Activated T-cell treated with anti-CD3 and anti-CD28 coated beads for 48 hours (primary cell): ENCODE data around the gene ITFG2.
A peak's percentile ranks its signal among the peaks of the same experiment; 100 is the strongest.
"Not testable (repeated sequence)": the region's sequence is repeated elsewhere in the genome, so short reads cannot be mapped to it uniquely, and the experiment has no call there.

Experiments
- DNase-seq: peaks from one replicate; pipeline ENCODE4 v3.0.0-alpha.2; 2020; ENCODE audit warnings: low read depth

ITFG2 gene

DNA sequence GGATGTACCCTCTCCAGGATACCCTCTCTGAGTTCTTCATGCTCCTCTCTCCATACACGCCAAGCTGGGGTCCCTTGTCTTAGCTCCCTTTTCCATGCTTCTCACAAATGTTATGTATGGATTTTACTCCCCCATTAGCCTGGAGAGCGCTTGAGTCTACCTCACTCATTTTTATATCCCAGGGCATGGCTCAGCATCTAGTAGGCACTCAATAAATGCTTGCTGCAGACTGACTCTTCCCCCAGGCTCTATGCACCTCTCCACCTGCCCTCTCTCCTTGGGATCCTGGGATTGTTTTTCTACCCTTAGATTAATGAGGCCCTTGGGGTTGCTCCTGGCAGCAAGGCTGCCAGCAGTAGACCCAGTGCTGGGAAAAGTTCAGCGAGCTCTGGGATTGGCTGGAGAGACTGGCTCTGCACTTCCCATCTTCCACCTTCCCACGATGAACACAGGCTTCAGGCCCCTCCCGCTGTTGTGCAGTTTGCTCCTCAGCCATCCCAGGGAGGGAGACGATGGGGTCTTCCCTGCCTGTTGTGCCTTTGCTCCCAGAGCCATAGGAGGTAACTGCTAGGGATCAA lies 20.2 kb downstream of the ITFG2 start:
- no peak for DNase-seq

DNA sequence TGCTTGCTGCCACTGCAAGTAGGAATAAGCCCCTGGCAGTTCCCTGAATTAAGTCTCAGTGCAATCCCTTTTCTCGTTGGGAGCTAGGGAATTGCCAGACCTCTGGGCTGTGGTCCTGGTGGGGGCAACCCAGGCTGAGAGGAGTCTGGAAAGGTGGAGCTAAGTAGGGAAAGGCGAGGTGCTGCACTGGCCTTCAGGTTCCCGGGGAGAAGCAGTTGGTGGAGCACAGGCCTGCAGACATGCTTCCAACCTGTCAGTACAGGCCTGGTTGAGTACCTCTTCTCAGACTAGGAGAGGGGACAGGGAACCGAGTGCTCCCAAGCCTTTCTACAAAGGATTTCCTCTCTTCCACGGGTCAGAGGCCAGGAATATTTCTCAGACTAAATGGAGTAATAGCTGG lies 20.9 kb downstream of the ITFG2 start:
- no peak for DNase-seq

DNA sequence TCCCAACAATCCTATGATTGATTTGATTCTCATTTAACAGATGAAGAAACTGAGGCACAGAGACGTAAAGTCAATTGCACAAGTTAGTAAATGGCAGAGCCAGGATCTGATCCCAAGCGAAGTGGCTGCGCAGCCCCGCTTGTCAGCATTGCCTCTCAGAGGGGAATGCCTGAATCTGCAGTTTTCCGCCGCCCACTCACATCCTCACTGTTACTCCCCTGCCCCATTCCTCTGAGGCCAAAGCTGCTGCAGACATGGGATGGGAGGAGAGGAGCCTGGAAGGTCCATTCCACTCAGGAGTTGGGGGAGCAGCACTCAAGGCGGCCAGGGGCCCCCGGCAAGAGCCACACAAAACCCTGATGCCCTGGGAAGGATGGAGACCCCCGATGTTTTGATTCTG lies 21.3 kb downstream of the ITFG2 start:
- DNase-seq = no peak

DNA sequence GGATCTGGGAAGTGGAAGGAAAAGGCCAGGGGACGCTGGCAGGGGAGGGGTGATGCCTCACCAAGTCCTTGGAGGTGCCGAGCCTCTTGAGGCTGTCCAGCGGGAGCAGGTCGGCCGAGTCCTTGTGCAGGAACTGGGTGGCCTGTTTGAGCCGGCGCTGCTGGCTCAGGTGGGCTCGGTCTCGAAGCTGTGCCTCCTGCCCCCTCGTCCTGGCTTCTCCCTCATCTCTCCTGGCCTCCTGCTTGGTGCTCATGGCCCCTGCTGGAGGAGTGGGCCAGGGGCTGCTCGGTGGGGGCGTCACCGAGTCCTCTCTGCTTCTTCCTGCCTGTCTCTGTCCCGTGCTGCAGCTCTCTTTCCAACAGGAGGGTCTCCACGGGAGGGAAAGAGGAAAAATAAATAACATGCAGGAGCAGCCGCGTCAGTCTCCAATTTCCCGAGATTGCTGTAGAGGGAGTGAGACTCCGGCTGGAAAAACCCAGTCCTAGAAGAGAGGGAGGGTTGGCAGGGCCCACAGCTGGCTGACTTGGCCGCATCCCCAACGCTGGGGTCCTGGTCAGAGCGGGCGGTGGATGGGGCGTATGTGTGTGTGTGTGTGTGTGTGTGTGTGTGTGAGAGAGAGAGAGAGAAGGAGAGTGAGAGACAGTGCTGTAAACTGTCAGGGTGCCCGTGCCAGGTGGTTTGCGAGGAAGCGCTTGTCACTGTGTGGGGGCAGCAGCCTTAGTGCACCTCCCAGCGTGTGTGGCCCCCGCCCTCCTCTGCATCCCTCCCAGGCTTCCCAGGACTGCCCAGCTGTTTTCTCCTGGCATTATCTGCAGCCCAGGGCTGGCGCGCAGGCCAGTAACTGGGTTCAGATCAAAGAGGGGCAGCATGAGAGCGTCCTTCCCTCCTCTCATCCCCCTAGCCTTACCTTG lies 22.4 kb downstream of the ITFG2 start, which contains the start of gene NRIP2:
NRIP2 (minus strand) TSS at position 455 of the 911 bp plus-strand sequence; CDS start at position 403, 52 bp downstream.
- no peak for DNase-seq

DNA sequence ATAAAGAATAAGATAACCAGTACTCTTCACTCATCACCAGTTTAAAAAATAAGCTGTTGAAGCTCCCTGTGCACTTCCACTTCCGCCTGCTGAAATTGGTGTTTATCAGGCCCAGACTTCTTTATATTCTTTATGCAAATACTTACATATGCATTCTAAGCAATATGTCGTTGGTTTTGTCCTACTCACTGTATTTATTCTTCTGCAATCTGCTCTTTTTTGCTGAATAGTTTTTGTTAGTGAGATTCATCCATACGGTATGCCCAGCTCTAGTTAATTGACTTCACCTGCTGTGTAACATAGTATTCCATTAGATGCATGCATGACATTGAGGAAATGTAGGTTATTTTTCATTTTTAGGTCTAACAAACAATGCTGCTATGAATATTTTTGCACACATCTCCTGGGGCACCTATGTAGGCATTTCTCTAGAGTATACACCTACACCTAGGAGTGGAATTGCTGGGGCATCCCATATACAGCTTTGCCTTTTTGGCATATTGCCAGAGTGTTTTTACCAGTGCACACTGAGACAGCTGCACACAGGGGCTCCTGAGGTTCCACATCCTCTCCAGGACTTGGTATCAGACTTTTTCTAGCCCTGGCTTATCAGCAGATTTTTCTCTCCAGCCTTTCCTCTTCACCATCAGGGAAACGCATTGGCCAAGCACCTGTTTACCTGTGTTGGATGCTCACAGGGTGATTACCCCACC lies 23.4 kb downstream of the ITFG2 start:
- DNase-seq = no peak

DNA sequence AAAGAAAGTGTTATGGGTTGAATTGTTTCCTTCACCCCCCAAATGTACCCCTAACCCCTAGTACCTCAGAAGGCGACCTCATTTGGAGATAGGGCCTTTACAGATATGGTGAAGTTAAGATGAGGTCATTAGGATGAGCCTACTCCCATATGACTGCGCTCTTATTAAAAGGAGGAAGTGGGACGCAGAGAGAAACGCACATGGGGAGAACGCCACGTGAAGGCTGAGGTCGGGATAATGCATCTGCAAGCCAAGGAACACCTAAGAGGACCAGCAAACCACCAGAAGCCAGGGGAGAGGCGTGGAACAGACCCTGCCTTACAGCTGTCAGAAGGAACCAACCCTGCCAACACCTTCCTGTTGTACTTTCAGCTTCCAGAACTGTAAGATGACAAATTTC lies 24.1 kb downstream of the ITFG2 start:
- DNase-seq = no peak

DNA sequence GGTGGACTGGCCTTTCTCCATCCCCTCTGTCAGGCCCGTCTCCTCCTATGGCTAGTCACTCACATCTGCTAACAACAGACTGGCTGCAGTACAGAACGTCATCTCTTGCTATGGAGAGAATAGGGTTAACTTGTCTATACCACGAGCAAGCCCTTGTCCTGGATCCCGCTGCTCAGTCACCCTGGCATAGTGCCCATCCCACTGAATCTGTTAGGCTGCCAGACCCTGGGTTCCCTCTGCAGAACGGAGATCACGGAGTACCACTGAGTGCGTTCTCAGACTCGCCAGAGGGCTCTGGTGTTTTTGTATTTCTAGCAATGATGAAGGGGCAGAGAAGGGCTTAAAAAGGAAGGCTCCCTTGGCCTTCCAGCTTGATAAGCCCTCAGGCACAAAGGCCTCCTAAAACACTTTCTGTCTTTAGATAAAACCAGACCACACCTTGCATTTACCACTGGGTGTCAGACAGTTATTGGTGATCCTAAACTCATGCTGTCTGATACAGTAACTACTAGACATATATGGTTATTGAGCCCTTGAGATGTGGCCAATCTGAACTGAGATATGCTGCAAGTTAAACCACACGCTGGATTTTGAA lies 28.7 kb downstream of the ITFG2 start:
- no peak for DNase-seq

DNA sequence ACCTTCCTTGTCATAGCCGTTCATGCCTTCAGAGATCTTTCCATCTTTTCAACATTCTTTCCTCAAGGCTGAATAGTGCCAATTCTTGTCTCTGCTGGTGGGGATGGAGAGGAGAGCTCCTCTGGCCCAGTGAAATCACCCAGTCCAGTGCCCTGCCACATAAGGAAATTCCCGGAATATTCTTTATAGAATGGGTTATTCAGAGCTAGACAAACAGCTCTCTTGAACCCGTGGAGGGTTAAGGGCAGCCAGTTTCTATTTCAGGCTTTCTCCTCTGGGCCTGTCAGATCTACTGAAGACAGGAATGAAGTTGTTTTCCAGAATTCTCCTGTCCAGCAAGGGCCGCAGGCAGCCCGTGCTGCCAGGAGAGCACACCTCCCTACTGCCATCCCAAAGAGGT lies 30.5 kb downstream of the ITFG2 start:
- DNase-seq = no peak

DNA sequence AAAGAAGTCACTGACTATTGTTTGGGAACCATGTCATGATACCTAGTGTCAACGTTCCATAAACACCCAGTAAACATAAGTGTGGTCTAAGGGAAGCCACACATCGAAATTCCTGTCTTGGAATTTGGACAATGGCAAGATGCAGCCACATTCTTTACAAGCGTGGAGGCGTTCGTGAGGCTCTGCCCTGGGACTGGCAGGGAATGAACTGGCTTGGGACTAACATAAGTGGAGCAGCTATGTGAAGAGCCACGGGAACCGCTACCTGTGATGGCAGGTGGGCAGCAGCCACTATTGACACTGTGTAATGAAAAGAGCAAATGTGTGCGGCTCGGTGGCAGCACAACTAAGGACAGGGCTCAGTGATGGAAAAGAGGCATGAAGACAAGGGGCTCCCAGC lies 32.3 kb downstream of the ITFG2 start:
- no peak for DNase-seq

DNA sequence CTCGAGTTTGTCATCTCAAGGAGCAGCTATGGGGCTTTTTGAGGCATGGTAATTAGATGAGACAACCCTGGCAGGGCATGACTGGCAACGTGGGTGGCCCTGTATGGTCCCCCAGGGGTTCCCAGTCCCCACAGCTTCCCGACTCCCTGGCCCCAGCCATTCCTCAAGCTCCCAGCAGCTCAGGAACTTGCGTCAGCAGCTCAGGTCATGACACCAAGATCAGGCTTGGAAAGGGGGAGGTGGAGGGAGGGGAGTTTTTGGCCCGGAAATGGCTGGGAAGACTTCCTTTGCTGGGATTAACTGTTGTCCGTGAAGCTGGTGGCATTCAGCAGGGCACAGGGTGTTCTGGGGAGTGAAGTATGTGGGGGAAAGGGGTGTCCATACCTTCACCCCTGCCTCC lies 32.8 kb downstream of the ITFG2 start:
- no peak for DNase-seq

DNA sequence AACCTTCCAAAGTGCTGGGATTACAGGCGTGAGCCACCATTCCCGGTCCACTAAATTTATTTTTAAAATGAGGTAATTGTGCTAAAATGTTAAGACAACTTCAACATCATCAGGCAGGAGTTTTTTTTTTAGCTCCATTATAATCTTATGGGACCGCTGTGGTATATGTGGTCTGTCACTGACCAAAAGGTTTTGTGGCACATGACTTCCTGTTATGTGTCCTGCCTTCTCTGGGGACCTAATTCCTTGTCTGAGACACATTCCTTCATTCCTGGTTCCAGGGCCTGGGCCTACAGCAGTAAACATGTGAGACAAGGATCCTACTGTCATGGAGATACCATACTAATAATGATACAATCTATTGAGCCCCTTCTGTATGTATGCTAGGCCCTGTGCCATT lies 39.5 kb downstream of the ITFG2 start:
- no peak for DNase-seq

DNA sequence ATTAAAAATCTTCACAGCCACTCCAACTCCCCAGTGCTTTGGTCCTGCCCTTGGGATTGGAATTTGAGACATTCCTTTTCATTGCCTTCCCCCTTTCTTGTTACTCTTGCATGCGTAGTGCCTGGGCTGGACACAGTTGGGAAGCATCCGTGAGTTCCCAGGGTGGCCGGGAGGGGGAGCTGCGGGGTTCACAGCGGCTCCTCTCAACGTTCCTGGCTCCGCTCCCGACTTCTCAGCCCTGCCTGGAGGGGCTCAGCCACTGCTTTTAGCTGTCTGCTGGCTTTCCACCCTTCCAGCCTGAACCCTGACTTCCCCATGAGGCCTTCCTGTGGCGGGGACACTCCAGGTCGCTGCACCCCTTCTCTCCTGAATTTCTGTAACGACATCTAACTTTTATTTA lies 41.2 kb downstream of the ITFG2 start:
- DNase-seq = peak; percentile 37

DNA sequence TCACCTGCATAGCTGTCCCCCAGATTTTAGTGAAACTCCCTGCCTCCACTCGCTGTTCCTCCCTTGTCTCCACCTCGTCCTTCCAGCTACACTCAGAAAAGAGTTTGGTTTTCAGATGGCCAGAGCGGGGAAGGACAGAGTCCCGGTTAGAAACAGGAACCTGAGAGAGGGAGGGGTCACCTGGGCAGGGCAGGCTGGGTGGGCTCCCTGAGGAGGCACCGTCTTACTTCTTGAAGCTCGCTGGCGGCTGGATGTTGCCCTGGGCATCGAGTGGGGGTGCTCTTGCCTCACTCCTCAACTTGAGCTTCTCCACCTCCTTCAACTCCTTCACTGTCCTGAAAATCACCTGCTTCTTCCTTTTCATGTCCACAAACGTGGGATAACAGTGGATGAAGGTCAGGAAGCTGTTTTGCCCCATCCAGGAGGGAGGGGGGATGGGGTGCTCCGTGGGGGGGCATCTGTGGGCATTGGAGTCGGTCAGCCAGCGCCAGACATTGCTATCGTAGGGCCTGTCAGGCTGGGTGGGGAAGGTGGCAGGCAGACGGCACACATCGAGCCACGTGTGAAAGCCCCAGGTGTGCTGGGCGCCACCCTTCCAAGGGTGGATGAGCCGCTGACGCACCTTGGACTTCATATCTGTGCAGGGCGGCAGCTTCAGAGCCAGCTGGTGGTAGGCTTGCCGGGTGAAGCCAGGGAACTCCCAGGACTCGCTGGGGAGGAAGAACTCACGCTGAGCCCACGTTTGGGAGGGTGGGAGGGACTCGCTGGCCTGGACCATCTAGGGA lies 42.4 kb downstream of the ITFG2 start:
- DNase-seq = no peak

DNA sequence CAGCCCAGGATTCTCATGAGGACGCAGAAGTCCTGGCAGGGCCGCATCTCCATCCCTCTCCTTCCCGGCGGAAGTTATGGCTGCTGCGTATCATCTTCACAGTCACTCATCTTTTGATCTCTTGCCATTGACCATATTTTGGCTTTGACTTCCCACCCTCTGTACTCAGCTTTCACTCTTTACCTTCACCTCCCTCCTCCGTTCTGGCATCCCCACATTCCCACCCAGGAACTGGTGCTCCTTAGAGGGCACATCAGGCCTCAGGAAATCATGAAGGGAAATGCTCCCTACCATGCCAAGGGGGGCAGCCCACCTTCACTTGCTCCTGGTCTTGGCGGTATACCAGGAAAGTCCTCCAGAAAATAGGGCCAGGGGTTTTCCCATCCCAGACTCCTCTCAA lies 43.1 kb downstream of the ITFG2 start:
- no peak for DNase-seq

DNA sequence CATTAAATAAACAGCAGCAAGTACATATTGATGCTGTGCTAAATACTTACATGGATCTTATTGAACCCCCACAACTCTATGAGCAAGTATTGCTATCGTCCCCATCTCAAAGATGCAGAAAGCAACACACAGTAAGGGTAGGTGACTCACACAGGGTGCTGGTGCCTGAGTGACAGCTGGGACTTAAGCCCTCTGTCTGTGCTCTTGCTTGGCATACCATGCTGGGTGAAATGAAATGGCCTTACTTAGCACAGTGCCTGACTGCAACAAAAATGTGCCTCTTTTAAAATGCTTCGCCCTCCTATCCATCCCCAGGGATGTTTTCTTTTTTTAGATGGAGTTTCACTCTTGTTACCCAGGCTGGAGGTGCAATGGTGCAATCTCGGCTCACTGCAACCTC lies 43.6 kb downstream of the ITFG2 start:
- no peak for DNase-seq

DNA sequence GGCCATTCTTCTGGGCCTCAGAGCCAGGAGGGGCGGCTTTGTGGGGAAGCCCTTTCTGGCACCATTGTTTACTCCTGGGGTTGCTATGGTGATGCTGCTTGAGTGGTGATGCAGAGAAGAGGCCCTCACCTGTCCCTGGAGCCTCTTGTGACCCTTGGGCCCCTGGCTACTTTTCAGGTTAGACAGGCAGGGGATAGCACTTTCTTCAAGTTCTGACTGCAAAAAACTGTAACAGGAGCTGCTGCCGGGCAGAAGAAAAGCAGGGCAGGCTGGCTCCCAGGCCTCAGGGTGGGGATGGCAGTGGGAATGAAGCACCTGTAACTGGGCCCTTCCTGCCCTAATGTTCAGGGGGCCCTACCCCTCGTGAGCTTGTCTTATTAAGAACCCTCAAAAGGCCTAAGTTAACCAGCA lies 44.6 kb downstream of the ITFG2 start, which contains the start of gene TEX52:
TEX52 (minus strand) TSS at position 19 of the 411 bp plus-strand sequence; CDS start at position 6, 13 bp downstream.
- DNase-seq = no peak

DNA sequence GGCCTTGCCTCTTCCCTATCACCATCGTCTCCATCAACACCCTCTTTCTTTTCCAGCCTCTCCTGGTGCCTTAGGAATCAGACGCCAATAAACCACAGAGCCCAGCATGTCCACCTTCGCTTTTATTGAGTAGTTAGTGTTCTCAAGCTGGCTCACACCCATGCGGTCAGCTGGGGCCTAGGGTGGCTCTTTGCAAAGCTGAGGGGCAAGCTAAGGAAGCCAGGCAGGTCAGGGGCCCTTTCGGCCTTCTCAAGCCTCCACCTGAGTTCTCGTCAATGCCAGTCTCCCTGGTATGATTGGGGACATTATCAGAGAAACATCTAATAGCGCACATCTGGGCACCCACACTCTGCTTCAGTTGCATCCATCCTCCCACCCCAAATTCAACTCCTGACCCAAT lies 45.1 kb downstream of the ITFG2 start:
- no peak for DNase-seq

DNA sequence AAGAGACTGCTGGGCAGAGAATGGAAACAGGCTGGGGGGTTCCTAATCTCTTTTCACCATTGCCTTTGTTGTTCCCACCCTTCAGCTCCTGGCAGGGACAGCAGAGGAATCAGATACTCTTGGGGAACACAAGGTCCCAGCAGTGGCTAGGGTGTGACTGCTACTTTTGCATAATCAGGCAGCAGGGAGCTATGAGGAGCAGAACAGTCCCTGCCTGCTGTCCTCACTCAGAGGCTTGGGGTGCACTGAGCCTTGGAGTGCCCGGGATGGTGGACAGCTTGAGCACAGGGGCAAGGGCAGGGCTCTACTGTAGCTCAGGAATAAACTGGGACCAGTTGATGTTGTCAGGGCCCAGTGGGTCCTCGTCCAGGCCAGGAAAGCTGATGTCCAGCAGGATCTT lies 45.9 kb downstream of the ITFG2 start:
- DNase-seq = no peak

DNA sequence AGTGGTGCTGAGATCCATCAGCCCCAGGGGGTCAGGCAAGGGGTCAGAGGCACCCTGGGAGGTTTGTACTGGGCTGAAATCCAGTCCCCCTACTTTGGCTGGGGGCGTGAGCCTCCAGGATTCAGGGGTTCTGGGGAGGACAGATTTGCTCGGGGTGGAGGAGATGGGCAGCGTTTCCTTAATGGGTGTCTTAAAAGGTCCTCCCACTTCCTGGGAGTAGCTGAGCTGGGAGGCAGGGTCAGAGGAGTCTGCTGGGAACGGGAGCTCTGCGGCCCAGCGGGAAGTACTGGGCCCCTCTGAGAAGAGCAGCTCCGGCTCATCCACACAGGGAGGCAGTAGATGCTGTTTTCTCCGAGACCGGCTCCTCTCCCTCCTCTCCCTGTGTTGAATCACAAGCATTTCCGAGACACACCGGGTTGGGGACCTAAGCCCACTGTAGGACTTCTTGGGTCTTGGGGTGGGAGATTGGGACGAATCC lies 46.5 kb downstream of the ITFG2 start:
- DNase-seq = no peak

DNA sequence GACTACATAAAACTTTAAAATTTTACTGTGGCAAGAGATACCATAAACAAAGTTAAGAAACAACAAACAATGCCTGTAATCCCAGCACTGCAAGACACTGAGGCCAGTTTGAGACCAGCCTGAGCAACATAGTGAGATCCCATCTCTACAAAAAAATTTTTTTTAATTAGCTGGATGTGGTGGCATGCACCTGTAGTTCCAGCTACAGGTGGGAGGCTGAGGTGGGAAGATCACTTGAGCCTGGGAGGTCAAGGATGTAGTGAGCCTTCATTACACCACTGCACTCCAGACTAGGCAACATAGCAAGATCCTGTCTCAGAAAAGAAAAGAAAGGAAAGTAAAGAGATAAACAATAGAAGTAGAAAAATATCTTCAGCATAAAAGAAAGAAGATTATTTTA lies 47.7 kb downstream of the ITFG2 start:
- no peak for DNase-seq

DNA sequence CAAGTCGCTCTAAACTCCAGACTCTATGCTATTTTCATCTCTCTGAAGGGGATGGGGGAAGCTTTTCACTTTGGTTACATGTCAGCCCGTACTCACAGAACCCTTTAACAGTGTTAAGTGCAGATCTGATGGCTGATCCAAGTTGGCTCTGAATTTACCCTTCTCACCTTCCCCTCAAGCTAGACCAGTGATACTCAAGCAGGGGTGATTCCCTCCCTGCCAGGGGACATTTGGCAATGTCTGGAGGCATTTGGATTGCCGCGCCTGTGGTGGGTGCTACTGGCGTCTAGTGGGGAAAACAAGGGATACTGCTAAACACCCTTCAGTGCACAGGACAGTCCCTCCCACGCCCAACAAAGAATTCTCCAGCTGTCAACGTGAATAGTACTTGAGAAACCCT lies 50.4 kb downstream of the ITFG2 start:
- no peak for DNase-seq

DNA sequence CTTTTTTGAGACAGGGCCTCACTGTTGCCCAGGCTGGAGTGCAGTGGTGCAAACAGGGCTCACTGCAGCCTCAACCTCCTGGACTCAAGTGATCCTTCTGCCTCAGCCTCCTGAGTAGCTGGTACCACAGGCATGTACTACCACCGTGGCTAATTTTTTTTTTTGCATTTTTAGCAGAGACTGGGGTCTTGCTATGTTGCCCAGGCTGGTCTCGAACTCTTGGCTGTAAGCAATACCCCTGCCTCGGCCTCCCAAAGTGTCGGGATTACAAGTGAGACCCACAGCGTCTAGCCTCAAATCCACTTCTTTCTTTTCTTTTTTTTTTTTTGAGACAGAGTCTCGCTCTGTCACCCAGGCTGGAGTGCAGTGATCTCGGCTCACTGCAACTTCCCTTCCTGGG lies 50.9 kb downstream of the ITFG2 start:
- not testable (repeated sequence) for DNase-seq
